Measurements from ENCODE around the gene ARHGAP8.

DNA sequence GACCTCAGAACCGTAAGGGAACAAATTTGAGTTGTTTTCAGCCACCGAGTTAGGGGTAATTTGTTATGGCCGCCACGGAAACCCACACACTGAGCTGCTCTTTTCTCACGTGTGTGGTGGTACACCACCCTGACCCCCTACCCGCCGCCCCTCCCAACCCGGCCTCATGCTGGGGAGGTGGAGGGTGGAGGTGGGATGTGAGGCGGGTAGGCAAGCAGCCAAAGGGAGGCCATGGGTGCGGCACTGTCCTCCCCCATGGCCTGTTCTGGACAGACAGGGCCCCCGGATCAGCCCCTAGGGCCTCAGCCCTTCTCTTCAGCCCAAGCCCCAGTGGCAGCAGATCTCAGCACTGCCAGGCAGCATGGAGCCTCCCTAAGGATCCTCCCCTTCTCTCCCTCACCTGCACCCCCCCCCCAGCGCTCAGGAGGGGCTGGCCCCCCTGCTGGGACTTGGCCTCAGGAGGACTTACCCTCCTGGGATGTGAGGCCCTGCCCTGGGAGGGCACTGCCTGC lies 42.4 kb upstream of the ARHGAP8 start:
- no peak for TF ChIP-seq CTCF (IDR thresholded peaks at IDR 0.05 in 2 of 3, conservative IDR thresholded peaks at IDR 0.05 in 1 of 3; ENCODE audit: control insufficient read depth in 2 of 3, extremely low read depth in 1 of 3, insufficient read depth in 1 of 3, low read depth in 3 of 3, low read length in 3 of 3)
- no peak for TF ChIP-seq EGR1 (IDR thresholded peaks at IDR 0.05; ENCODE audit: borderline replicate concordance in 1 of 2, low read depth in 2 of 2, low read length in 2 of 2)
- no peak for TF ChIP-seq POLR2A (IDR thresholded peaks at IDR 0.05; ENCODE audit: low read depth, low read length)
- no peak for TF ChIP-seq EZH2 (IDR thresholded peaks at IDR 0.05; ENCODE audit: borderline replicate concordance, control insufficient read depth, low read depth, low read length)
- no peak for TF ChIP-seq BCL11A (IDR thresholded peaks at IDR 0.05; ENCODE audit: low read depth, low read length)
- no peak for TF ChIP-seq KLF5 (IDR thresholded peaks at IDR 0.05; ENCODE audit: partially characterized antibody)
- TF ChIP-seq ZNF24 (IDR thresholded peaks at IDR 0.05) = no peak
- TF ChIP-seq BMI1 (IDR thresholded peaks at IDR 0.05; ENCODE audit: borderline replicate concordance) = no peak
- TF ChIP-seq POU2F2 (IDR thresholded peaks at IDR 0.05; ENCODE audit: borderline replicate concordance, low read depth, low read length) = no peak

All from GM12878 (cell line).